ENCODE results near the gene ARHGEF17. TPM values are rescaled to one million over a fixed set of nuclear protein-coding genes. Genes with fewer than 3 reads are reported as not detected.

ARHGEF17 gene, protein sequence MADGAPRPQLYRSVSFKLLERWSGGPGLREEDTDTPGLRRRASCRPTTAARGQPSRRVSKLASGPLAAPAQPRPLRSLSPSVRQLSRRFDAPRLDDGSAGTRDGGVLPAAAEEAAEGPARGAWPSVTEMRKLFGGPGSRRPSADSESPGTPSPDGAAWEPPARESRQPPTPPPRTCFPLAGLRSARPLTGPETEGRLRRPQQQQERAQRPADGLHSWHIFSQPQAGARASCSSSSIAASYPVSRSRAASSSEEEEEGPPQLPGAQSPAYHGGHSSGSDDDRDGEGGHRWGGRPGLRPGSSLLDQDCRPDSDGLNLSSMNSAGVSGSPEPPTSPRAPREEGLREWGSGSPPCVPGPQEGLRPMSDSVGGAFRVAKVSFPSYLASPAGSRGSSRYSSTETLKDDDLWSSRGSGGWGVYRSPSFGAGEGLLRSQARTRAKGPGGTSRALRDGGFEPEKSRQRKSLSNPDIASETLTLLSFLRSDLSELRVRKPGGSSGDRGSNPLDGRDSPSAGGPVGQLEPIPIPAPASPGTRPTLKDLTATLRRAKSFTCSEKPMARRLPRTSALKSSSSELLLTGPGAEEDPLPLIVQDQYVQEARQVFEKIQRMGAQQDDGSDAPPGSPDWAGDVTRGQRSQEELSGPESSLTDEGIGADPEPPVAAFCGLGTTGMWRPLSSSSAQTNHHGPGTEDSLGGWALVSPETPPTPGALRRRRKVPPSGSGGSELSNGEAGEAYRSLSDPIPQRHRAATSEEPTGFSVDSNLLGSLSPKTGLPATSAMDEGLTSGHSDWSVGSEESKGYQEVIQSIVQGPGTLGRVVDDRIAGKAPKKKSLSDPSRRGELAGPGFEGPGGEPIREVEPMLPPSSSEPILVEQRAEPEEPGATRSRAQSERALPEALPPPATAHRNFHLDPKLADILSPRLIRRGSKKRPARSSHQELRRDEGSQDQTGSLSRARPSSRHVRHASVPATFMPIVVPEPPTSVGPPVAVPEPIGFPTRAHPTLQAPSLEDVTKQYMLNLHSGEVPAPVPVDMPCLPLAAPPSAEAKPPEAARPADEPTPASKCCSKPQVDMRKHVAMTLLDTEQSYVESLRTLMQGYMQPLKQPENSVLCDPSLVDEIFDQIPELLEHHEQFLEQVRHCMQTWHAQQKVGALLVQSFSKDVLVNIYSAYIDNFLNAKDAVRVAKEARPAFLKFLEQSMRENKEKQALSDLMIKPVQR (N-terminal part only)
- 51.5 TPM for total RNA-seq
- long read RNA-seq, full-length matches to known transcripts: 24 of 88 reads
- long read RNA-seq, partial matches to known transcripts: 56 of 88 reads
- long read RNA-seq, other reads (novel, unspliced or antisense): 8 of 88 reads

DNA sequence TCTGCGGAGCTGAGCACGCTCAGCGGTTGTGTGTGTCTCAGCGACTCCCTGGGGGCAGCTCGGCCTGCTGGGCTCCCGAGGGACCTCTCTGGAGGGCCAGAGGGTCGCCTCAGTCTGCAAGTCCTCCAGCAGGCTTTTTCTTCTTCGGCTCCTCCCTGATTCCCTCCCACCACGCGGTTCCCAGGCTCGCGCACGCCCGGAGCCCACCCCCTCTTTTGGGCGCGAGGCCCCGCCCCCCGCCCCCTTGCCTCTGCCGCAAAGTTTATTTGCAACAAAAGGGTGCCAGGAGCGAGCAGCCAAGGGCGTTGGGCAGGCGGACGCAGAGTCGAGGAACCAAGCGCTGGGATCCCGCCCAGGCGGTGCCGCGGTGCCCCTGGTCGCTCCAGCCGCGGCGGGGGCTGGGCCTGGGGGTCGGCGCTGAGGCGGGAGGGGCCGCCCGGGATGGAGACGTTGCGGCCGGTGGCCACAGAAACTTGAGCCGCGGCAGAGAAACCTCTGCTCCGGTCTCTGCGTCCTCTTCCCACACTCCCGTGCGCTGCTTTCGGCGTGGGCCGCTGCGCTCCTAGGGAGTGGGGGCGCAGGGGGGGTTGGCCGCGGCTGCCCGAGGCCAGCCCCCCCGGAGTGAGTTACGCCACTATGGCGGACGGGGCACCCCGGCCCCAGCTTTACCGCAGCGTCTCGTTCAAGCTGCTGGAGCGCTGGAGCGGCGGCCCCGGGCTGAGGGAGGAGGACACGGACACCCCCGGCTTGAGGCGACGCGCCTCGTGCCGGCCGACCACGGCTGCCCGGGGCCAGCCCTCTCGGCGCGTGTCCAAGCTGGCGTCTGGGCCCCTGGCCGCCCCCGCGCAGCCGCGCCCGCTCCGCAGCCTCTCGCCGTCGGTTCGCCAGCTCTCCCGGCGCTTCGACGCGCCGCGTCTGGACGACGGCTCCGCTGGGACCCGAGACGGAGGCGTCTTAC is at the start of gene ARHGEF17:
Gene ARHGEF17 (plus strand): TSS at position 274 of the 958 bp plus-strand sequence. CDS start 363 bp downstream, at position 637.
- peak; percentile 60 for ATAC-seq (ENCODE audit: poor library complexity)
- intact Hi-C loops (cut with DNase I): loop anchor here (5.0 kb wide), 1 partner anchor 84 kb away; no protein-coding TSS in a partner anchor
- peak; percentile 83 for DNase-seq

DNA sequence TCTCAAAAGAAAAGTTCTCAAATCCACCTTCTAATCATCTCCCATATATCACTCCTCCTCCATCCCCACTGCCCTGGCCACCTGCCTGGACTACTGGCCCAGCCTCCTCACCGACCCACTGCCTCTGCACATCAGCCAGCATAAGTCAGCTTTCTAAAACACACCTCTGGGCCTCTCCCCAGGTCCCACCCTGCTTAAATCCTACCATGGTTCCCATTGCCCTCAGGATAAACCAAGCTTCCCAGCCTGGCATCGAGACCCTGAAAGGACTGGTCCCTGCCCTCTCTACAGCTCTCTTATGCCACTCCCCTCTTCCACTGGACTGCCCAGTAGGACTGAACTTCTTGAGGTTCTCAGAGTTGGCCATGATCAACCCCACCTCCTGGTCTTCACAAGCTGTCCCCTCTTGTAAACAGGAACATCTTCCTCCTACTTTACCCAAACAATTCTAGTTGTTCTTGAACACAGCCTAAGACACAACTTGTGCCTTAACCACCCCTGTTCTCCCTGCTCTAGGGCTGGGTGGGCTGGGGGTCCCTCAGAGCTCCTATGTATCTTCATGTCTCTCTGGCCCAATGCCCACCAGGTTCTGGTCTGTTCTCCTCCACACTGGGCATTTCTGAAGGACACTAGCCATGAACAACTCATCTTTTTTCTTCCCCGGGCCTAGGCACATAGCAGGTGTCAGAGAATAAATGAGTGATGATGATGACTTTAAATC is 48.5 kb upstream of the ARHGEF17 start:
- no peak for ATAC-seq (ENCODE audit: poor library complexity)
- intact Hi-C loops (cut with DNase I): no loop called here

DNA sequence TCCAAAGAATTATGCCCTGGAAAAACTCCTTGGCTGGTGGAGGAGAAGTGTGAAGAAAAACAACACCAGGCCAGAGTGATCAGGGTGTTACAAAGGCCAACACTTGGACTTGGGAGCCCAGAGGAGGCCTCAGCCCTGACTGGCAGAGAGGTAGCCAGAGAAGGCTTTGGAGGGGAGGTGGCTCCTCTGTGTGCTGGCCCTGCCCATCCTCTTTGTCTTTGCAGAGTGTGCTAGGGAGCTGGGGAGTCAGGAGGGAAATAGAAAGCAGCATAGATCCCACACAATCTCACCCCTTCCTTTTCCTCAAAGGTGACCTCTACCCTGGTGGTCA is 48.0 kb upstream of the ARHGEF17 start:
- DNase-seq: no peak
- intact Hi-C loops (cut with DNase I): no loop called here
- ATAC-seq (ENCODE audit: poor library complexity): no peak

More for the DNA sequence above, 48.5 kb upstream of the ARHGEF17 start:
- DNase-seq: no peak

DNA sequence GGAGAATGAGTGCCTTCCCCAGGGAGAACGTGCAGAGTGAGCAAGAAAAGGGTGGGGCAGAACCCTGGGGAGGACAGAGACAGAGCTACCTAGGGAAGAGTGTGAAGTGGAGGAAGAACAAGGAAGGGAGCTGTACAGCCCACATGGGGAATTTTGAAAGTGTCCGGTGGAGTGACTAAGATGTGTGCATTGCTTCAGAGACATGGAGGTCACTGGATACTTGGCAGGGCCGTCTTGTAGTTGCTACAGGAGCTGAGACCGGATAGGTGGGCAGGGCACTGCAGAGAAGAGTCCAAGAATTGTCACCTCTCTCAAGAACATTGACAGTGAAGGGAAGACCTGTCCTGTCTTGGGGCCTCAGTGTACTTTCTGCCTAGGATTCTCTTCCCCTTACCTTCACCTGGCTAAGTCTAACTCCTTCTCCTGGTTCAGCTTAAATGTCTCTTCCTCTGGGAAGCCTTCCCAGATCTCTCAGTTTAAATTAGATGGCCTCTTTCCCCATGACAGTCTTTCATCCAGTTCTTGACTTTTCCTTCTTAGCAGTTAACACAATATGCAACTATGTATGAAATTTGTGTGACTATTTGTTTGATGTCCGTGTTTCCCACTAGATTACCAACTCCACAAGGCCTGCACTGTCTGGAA is 45.1 kb upstream of the ARHGEF17 start:
- intact Hi-C loops (cut with DNase I): no loop called here
- DNase-seq (no peak), ATAC-seq (ENCODE audit: poor library complexity) (no peak)

DNA sequence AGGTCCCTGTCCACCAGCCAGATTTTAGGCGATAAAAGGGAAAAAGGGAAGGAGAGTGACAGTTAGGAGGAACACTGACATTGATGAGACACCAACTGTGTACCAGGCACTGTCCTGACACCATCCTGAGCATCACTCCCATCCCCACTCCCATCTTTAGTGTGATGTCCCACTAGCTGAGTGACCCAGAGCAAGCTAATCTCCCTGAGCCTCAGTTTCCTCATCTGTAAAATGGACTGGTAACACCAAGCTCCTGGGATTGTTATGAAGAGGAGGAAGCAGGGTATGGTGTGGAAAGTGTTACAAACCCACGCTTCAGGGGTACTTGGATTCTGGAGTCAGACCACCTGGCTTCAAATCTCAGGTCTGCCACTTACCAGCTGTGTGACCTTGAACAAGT is 44.4 kb upstream of the ARHGEF17 start:
- intact Hi-C loops (cut with DNase I): no loop called here
- ATAC-seq (ENCODE audit: poor library complexity): no peak

DNA sequence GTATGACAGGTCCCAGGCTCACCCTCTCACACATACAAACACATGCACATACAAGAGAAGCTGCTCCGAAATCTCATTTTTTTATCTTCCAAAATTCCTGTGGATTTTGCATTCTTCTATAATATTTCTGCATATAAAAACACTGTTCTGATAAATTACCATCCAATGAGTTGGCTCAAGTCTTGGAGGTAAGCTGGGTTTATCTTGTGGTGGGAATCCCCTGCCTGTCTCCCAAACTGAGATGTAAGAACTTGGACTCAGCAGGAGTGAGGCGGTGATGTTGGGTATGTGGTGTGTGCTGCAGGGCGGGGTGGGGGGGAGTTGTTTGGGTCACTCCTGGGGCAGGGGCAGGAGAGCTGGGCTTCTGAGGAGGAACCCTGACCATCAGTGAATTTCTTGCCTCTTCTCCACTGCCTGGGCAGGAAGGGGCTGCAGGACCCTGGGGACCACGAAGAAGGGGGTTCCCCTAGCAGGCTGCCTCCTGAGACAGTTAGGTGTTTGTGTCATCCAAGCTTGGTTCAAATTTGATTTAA is 42.7 kb upstream of the ARHGEF17 start:
- no peak for ATAC-seq (ENCODE audit: poor library complexity)
- DNase-seq: no peak
- intact Hi-C loops (cut with DNase I): no loop called here

More for the DNA sequence above, 44.4 kb upstream of the ARHGEF17 start:
- DNase-seq: no peak

DNA sequence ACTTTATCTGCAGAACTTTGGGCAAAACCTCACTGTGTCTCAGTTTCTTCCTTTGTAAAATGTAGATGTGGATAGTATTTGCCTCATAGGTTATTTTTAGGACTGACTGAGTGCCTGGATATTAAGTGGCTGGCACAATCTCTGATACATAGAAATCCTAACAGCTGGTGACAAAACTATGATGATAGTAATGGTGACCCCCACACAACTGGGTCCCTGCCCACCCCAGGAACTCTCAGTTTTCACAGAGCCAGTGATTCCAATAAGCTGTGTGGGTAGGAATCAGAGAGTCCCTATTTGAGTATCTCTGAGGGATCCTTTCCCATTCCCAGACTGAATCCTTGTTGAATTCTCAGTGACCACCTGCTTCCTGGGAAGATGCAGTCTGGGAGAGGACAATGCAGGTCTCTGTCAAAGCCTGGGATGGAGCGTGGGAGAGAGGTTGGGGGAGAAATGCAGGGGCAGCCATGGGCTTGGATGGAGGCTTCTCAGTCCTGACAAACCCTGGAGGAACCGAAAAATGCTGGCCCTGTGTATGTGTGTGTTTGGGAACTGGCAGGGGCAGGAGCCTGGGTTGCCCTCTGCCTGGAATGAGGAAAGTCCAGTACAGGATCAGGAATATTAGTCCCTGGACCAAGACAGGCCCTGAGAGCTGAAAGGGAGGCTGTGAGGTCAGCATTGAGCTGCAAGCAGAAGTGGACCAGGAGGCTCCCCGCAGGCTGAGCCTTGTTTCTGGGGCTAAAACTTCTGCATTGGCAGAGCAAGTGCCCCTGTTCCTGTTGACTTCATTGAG is 42.0 kb upstream of the ARHGEF17 start:
- intact Hi-C loops (cut with DNase I): no loop called here
- DNase-seq (no peak), ATAC-seq (ENCODE audit: poor library complexity) (peak; percentile 64)

DNA sequence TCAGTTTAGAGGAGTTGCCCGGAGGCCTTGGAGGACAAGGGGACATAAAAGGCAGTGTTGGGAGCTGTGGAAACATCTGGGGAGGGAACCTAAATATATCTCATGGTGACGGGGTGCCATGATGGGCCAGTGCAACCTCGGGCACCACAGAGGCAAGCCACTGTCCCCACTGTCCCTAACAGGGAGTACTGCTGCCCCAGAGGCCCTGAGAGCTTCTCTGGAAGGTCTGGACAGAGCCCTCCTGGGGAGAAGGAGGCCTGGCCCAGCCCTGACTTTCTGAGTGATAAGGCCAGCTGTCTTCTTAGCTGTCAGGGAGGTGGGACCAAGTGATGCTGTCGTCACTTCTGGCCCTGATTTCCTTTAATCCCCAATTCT is 41.4 kb upstream of the ARHGEF17 start:
- intact Hi-C loops (cut with DNase I): no loop called here
- ATAC-seq (ENCODE audit: poor library complexity): peak; percentile 18
- no peak for DNase-seq

DNA sequence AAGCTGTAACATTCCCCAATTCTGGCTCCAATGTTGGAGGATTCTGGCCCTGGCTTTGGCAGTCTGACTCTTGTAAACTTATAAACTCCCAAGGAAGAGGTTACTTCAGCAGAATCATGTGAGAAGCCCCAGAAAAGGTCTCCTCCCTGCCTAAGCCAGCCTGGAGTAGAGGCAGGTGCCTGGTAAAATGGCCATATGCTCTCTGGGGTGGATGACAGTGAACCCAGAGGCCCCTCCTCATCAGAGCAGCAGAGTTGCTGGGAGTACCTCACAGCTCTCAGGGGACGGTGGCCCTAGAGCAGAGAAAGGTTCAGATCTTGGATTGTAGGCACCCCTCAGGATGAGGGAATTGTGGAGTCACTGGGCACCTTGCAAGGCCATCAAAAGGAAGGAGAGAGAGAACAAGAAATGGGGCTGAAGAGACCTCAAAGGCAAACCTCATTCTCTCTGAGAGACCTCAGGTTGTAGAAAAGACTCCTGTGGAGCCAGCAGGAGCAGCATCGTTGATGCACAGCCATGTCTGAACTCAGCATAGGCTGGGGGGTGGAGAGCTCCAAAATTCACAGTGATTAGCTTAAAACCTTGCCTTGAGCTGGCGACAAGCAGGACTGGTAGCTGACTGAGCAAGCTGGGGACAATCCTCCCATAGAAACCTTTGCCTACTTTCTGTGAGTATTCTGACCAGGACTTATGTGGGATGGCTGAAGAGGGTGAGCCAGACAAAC is 40.8 kb upstream of the ARHGEF17 start:
- no peak for DNase-seq
- intact Hi-C loops (cut with DNase I): no loop called here

DNA sequence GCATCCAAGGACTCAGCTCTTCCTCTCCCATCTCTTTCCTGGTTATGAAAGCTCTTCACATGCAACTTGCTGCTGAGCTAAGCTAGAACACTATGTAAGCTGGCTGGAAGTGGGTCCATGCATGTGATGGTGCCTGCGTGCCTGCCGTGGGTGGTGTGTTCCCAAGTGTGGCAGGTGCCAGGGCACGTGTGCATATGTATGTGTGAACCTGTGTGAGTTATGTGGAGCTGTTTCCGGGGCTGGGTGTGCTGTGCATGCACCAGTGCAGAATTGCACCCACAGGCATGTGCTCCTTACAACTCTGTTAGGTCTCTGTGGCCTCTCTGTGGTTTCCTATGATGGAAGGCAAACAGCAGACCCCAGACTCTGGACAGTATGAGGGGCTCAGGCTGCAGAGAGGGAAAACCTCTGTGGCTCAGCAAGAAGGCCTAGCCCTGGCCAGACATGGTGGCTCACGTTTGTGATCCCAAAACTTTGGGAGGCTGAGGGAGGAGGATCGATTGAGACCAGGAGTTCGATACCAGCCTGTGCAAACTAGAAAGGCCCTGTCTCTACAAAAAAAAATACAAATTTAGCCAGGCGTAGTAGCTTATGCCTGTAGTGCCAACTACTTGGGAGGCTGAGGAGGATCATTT is 40.1 kb upstream of the ARHGEF17 start:
- DNase-seq (no peak), ATAC-seq (ENCODE audit: poor library complexity) (no peak)
- intact Hi-C loops (cut with DNase I): no loop called here

More for the DNA sequence above, 40.8 kb upstream of the ARHGEF17 start:
- ATAC-seq (ENCODE audit: poor library complexity): no peak

DNA sequence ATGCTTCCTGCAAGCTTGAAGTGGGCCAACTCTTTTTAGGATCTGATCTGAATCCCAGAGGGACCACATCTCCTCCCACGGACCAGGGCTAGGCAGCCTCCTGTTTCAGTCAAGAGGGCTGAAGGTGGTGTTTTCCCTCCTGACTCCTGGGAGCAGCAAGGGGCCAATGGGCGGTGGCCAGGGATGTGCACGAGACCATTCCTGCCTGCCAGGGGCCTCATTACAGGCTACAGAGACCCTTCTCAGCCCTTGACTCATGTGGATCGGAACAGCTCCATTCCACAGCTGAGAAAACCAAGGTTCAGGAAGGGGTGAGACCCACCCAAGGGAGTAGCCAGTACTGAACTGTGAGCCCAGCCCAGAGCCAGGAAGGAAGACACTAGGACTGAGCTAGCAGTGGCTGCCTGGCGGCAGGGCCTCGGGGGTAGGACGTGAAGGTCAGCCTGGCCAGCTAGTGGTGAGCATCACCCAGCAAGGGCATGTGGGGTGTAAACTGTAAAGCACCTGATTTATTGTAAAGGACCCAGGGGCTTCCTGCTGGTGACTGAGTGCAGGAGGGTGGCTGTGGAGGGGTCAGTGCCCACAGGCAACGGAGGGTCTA is 39.3 kb upstream of the ARHGEF17 start:
- DNase-seq (no peak), ATAC-seq (ENCODE audit: poor library complexity) (no peak)
- intact Hi-C loops (cut with DNase I): no loop called here

DNA sequence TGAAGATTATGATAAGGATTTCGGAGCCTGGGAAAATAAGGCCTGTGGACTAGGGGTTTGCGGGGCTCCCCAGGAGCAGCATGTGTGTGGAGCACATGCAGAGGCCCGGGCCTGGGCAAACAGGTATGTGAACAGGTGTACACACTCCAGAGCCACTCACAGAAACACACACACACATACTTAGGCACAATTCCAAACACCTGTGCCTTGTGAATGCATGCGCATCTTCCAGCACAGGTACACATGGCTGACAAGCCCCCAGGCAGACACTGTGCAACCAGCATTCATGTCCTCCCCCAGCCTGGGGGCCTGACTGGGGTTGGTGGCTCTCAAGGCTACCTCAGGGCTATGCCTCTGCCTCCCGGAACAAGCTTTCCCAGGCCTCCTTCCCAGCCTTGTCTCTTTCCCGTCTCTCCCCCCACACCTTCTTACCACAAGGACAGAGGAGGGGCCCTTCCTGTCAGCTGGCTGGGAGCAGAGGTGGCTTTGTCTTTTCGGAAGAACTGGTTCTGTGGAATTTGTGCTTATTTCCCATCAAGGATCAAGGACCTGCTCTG is 38.5 kb upstream of the ARHGEF17 start:
- intact Hi-C loops (cut with DNase I): no loop called here
- no peak for ATAC-seq (ENCODE audit: poor library complexity)
- DNase-seq: no peak

DNA sequence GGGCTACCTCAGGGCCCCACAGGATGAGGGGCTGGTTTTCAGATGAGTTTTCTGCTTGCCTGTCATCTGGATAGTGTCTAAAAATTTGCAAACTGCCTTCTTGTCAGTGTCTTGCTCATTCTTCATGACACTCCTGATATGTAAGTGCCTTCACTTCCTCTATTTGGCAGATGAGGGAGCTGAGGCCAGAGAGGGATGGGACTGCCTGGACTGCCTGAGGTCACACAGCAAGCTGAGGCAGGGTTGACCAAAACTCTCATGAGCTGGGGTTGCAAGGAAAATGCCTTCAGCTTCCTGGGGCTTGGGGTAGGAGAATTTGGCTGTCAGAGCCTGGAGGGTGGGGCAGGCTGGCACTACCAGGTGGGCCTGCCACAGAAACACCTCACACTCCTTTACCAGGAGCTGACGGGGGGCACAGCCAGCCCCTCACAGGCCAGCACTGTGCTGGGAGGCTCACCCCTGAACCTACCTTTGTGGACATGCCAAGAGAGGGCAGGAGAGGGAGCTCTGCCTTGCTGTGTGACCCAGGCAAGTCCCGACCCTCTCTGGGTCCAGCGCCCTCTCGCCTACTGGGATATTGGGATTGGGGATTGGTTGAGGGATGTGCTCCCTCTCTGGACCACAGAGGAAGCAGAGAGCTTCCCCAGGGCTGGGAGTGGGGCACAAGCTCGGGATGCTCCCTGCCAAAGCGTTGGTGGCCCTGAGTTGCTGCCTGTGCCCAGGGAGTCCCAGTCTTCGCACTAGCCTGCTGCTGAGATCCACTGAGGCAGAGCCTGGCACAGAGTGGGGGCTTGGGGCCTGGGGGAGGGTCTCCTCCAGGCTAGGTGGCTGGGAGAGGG is 37.8 kb upstream of the ARHGEF17 start:
- no peak for ATAC-seq (ENCODE audit: poor library complexity)
- intact Hi-C loops (cut with DNase I): no loop called here
- DNase-seq: no peak

Measured in Right ventricle myocardium superior (tissue), 1 donor.